Breast epithelium (tissue), 4 donors: Measurements from ENCODE around the gene BTBD3. TPM values are rescaled to one million over a fixed set of nuclear protein-coding genes. Genes with fewer than 3 reads are reported as not detected.
A peak's percentile ranks its signal among the peaks of the same experiment; 100 is the strongest.

Experiments used
- DNase-seq, 2 donors: peaks; one replicate each; pipeline ENCODE4 v3.0.0-alpha.2; 2019; ENCODE audit warnings: low spot score in 2 of 2
- H3K27ac ChIP-seq, 2 donors: fragments of 200-600 bp; sonication (generic) in 1 of 2; one replicate each; pipeline ENCODE4 v1.5.1; 2016 to 2019; ENCODE audit warnings: mild to moderate bottlenecking in 1 of 2
- H3K27me3 ChIP-seq, 2 donors: fragments of 200-600 bp; sonication (generic) in 1 of 2; one replicate each; pipeline versions ENCODE4 v1.5.1 to v1.6.0; 2017 to 2019; ENCODE audit warnings: control low read depth in 1 of 2, mild to moderate bottlenecking in 1 of 2
- H3K36me3 ChIP-seq: fragments of 200-600 bp; one replicate; pipeline ENCODE4 v1.5.1; 2019
- H3K4me1 ChIP-seq, 2 donors: fragments of 200-600 bp; sonication (generic); one replicate each; pipeline ENCODE4 v1.5.1; 2016 to 2019; ENCODE audit warnings: control low read depth in 1 of 2
- H3K4me3 ChIP-seq, 3 donors: fragments of 200-600 bp; sonication (generic); 1 replicate in 2 of 3; 2 replicates in 1 of 3; pipeline ENCODE4 v1.5.1; 2016 to 2019; ENCODE audit warnings: mild to moderate bottlenecking in 3 of 3, moderate library complexity in 2 of 3
- H3K9me3 ChIP-seq, 2 donors: fragments of 200-600 bp; sonication (generic) in 1 of 2; one replicate each; pipeline ENCODE4 v1.5.1; 2016 to 2019; ENCODE audit warnings: control low read depth in 1 of 2
- CTCF ChIP-seq, 3 donors: fragments of 450-650 bp; IDR thresholded peaks; one replicate each; pipeline ENCODE4 v1.5.1; 2016 to 2017; ENCODE audit warnings: antibody characterized with exemption in 3 of 3, mild to moderate bottlenecking in 3 of 3, moderate library complexity in 3 of 3
- POLR2A ChIP-seq: fragments of 450-650 bp; IDR thresholded peaks from one replicate; pipeline ENCODE4 v1.6.1; 2016; ENCODE audit warnings: antibody characterized with exemption, mild to moderate bottlenecking, moderate library complexity
- POLR2AphosphoS5 ChIP-seq, 3 donors: sonication (generic); formaldehyde crosslinking; IDR thresholded peaks; one replicate each; pipeline ENCODE4 v1.6.1; 2017; ENCODE audit warnings: antibody characterized with exemption in 3 of 3
- intact Hi-C: fragments of 100-400 bp; cut with DNase I; formaldehyde crosslinking; loops from one replicate; pipeline ENCODE4 v1.15.1; 2023; ENCODE audit warnings: low total_unique reads
- total RNA-seq, 3 donors: library from RNA; depleted of rRNA; stranded (reverse); fragments of >200 nt; gene quantifications; one replicate each; pipeline ENCODE4 v1.1.0, GENCODE V29; 2016

BTBD3 gene
- total RNA-seq, 3 donors from 2014 or later: 15.4 to 50.3 (median 33.1) TPM

GRCh38 chr20:11881449-11881848, 36.2 kb upstream of the BTBD3 start:
- no peak for TF ChIP-seq POLR2AphosphoS5 (IDR thresholded peaks at IDR 0.05)
- no peak for TF ChIP-seq CTCF (IDR thresholded peaks at IDR 0.05)
- TF ChIP-seq POLR2A: no peak
- H3K4me3 ChIP-seq: no peak overlapping the region
- intact Hi-C loops: no loop called here
- no peak overlapping the region for H3K27ac ChIP-seq
- no peak for DNase-seq
- no peaks in the 10 kb centered on the region for H3K9me3 ChIP-seq
- H3K36me3 ChIP-seq: no peaks in the 10 kb centered on the region
- no peaks in the 10 kb centered on the region for H3K27me3 ChIP-seq
- H3K4me1 ChIP-seq: no peaks in the 10 kb centered on the region

GRCh38 chr20:11882651-11883050, 35.0 kb upstream of the BTBD3 start:
- Histone ChIP-seq H3K4me1 (no peaks in the 10 kb centered on the region), H3K36me3 (no peaks in the 10 kb centered on the region), H3K4me3 (no peak overlapping the region), H3K9me3 (no peaks in the 10 kb centered on the region), H3K27me3 (no peaks in the 10 kb centered on the region), H3K27ac (no peak overlapping the region)
- intact Hi-C loops: no loop called here
- TF ChIP-seq POLR2AphosphoS5 (IDR thresholded peaks at IDR 0.05): no peak
- no peak for TF ChIP-seq CTCF (IDR thresholded peaks at IDR 0.05)
- no peak for TF ChIP-seq POLR2A
- no peak for DNase-seq

- H3K4me1 ChIP-seq: peaks cover 0 to 3% of the 10 kb centered on the region in 2 donors
- no peaks in the 10 kb centered on the region for H3K27me3 ChIP-seq
- DNase-seq: no peak
- intact Hi-C loops: no loop called here
- H3K9me3 ChIP-seq: no peaks in the 10 kb centered on the region
- TF ChIP-seq POLR2A (no peak), CTCF (IDR thresholded peaks at IDR 0.05) (no peak)
- H3K4me3 ChIP-seq: no peak overlapping the region
- H3K27ac ChIP-seq: no peak overlapping the region
- no peaks in the 10 kb centered on the region for H3K36me3 ChIP-seq
These were observed 29.0 kb upstream of the BTBD3 start for GRCh38 chr20:11888648-11889047.

GRCh38 chr20:11890331-11891076, 27.2 kb upstream of the BTBD3 start:
- intact Hi-C loops: no loop called here
- Histone ChIP-seq H3K4me3 (peak overlapping the region; percentile 72 to 94 (median 93)), H3K9me3 (no peaks in the 10 kb centered on the region), H3K27me3 (no peaks in the 10 kb centered on the region), H3K36me3 (no peaks in the 10 kb centered on the region), H3K4me1 (peaks cover 0 to 3% of the 10 kb centered on the region in 2 donors), H3K27ac (peak overlapping the region; percentile 95 to 97)
- no peak for TF ChIP-seq POLR2A
- TF ChIP-seq CTCF (IDR thresholded peaks at IDR 0.05): peak in 1 of 3 donors; percentile 14
- peak; percentile 25 to 70 (median 26) for TF ChIP-seq POLR2AphosphoS5 (IDR thresholded peaks at IDR 0.05)
- DNase-seq: peak; percentile 74 to 83

DNA sequence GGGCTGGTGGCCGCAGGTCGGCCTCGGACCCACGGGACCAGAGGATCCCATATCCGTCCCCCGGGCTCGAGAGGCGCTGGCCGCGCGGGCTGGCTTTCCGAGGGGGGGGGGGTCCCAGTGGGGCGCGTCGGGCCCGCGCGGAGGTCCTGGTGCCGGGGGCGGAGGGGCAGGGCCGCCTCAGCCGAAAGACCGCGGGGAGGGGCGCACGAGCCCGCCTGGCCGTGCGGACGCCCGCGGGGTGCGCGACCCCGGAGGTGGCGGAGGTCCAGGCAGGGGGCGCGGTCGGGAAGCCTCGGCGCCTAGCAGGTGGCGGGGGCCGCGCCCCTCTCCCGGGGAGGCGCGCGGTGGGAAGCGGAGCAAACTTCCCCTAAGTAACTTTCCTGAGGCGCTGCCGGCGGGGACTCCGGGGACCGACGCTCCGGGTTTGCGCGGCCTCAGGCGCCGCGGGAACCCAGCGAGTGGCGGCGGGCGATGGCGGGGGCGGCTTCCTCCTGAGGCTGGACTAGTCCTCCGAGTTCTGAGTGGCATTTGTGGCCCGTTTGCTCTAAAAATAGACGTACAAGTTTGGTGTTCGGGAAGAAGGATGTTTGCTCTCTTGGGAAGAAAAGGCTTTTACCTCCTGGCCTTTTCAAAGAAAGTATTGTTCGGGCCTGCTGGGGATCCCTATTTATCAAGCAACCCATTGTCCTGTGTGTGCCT, 26.5 kb upstream of the BTBD3 start:
- Histone ChIP-seq H3K4me1 (peaks cover 0 to 3% of the 10 kb centered on the region in 2 donors), H3K4me3 (peak overlapping the region; percentile 72 to 94 (median 93)), H3K9me3 (no peaks in the 10 kb centered on the region), H3K27ac (peak overlapping the region; percentile 95 to 97), H3K36me3 (no peaks in the 10 kb centered on the region), H3K27me3 (no peaks in the 10 kb centered on the region)
- peak in 1 of 2 donors; percentile 58 for DNase-seq
- TF ChIP-seq CTCF (IDR thresholded peaks at IDR 0.05) (no peak), POLR2A (no peak), POLR2AphosphoS5 (IDR thresholded peaks at IDR 0.05) (no peak)
- intact Hi-C loops: no loop called here
